Measurements from ENCODE around the gene ZNF529.

ZNF529 gene

DNA sequence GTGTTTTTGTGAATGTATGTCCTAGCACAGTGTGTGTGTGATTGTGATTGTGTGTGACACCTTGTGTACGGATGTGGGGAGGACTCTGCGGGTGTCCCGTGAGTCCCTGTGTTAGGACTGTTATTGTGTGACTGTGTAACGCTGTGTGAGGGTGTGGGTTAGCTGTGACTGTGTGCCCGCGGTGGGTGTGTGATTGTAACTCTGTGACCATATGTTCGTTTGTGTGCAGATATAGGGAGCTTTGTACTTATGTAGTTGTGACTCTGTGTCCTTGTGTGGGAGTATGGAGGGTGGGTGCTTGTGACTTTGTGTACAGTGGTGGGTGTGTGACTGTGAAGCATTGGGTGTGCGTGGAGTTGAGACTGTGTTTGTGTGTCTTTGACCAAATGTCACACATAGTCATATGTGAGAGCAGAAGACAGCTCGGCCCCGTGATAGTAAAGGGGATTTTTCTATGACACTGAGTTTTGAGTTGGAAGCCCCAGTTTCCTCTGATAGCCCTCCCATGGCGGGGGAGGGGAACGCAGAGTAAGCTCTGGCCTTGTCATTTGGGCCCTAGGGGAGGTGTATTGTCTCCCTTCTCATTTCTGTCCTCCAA, 44.1 kb downstream of the ZNF529 start:
- H3K4me3 Mint-ChIP-seq: peak overlapping the region; percentile 99

GRCh38 chr19:36528194-36528920, 44.7 kb downstream of the ZNF529 start, which contains the start of gene ZNF260:
Gene ZNF260, minus strand, starts transcription at chr19:36528271. Its CDS starts 13,033 bp downstream, at chr19:36515238.
- Mint-ChIP-seq H3K27me3 (no peaks in the 10 kb centered on the region), H3K4me1 (peaks cover 21% of the 10 kb centered on the region), H3K4me3 (peak within 1 kb of the TSS; percentile 99), H3K9me3 (peaks cover 42% of the 10 kb centered on the region), H3K27ac (peak within 1 kb of the TSS; percentile 98), H3K36me3 (ENCODE audit: low read depth) (peaks cover 65% of the 10 kb centered on the region)
- ATAC-seq: peak; percentile 97
- DNase-seq: peak; percentile 93

More for the DNA sequence above, 44.1 kb downstream of the ZNF529 start:
- Mint-ChIP-seq H3K4me1 (peaks cover 21% of the 10 kb centered on the region), H3K27ac (peak overlapping the region; percentile 98), H3K27me3 (no peaks in the 10 kb centered on the region), H3K36me3 (ENCODE audit: low read depth) (peaks cover 66% of the 10 kb centered on the region), H3K9me3 (peaks cover 42% of the 10 kb centered on the region)
- DNase-seq: peak; percentile 44
- ATAC-seq: peak; percentile 2

DNA sequence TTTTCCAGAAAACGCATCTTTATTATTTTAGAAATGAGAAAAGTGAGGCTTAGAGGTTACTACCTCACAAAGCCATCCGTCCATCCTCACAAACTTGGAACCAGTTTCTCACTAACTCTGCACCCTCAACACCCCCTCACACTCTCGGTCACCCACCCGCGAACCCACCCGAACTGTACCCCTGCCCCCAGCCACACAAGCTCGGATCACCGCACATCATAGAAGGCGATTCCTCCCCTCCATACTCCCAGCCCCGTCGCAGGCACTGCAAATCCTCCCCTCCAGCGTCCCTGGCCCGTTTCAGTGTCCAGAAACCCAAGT, 45.3 kb downstream of the ZNF529 start:
- Mint-ChIP-seq H3K27ac (peak overlapping the region; percentile 98), H3K4me1 (peaks cover 21% of the 10 kb centered on the region), H3K27me3 (no peaks in the 10 kb centered on the region), H3K4me3 (peak overlapping the region; percentile 99), H3K36me3 (ENCODE audit: low read depth) (peaks cover 65% of the 10 kb centered on the region), H3K9me3 (peaks cover 45% of the 10 kb centered on the region)
- ATAC-seq: peak; percentile 2
- DNase-seq: no peak

DNA sequence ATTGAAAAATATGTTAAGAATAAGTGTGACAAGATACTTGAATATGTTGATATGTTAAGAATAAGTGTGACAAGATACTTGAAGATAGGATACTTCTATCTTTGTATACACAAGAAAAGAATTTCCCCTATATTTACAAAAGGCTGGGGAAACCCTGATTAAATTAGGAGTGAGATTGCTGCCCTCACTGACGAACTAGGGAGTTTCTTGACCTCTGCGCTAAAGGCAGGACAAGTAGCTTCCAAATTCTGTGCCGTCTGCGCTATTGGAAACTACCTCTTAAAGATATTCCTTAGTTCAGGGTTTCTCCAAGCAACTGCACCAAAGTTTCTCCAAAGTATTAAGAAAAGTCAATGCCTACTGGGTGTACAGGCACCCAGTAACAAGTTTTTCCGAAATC, 45.8 kb downstream of the ZNF529 start:
- Mint-ChIP-seq H3K27ac (peak overlapping the region; percentile 98), H3K4me1 (peaks cover 21% of the 10 kb centered on the region), H3K4me3 (peak overlapping the region; percentile 99), H3K9me3 (peaks cover 47% of the 10 kb centered on the region), H3K36me3 (ENCODE audit: low read depth) (peaks cover 66% of the 10 kb centered on the region), H3K27me3 (no peaks in the 10 kb centered on the region)
- no peak for DNase-seq
- ATAC-seq: no peak

DNA sequence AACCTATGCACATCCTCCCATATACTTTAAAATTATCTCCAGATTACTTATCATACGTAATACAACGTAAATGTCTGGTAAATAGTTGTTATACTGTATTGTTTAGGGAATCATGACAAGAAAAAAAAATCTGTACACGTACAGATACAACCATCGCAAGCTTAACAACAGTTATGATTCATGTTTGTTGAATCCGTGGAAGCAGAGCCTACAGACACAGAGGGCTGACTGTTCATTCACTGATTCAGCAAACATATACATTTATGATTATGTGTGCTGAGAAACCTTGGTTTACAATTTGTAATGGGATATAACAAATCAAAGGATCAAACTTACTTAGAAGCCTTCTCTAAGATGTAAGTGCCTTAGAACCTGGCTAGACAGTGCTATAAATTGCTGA, 46.5 kb downstream of the ZNF529 start:
- peaks cover 47% of the 10 kb centered on the region for H3K9me3 Mint-ChIP-seq
- ATAC-seq (no peak), DNase-seq (no peak)
- H3K4me3 Mint-ChIP-seq: peak overlapping the region; percentile 99
- H3K27ac Mint-ChIP-seq: no peak overlapping the region
- no peaks in the 10 kb centered on the region for H3K27me3 Mint-ChIP-seq
- peaks cover 21% of the 10 kb centered on the region for H3K4me1 Mint-ChIP-seq
- peaks cover 66% of the 10 kb centered on the region for H3K36me3 Mint-ChIP-seq (ENCODE audit: low read depth)

GRCh38 chr19:36524617-36525016, 48.5 kb downstream of the ZNF529 start:
- Mint-ChIP-seq H3K36me3 (ENCODE audit: low read depth) (peaks cover 76% of the 10 kb centered on the region), H3K9me3 (peaks cover 39% of the 10 kb centered on the region), H3K4me1 (peaks cover 21% of the 10 kb centered on the region), H3K4me3 (no peak overlapping the region), H3K27ac (no peak overlapping the region), H3K27me3 (no peaks in the 10 kb centered on the region)
- ATAC-seq: no peak
- DNase-seq: no peak

- Mint-ChIP-seq H3K4me3 (no peak overlapping the region), H3K36me3 (ENCODE audit: low read depth) (peaks cover 71% of the 10 kb centered on the region), H3K27me3 (no peaks in the 10 kb centered on the region), H3K4me1 (no peaks in the 10 kb centered on the region), H3K27ac (no peak overlapping the region), H3K9me3 (peaks cover 70% of the 10 kb centered on the region)
- DNase-seq (no peak), ATAC-seq (no peak)
Measured at GRCh38 chr19:36514012-36514612, 59.0 kb downstream of the ZNF529 start.

- DNase-seq: no peak
- H3K27ac Mint-ChIP-seq: no peak overlapping the region
- H3K27me3 Mint-ChIP-seq: no peaks in the 10 kb centered on the region
- no peak overlapping the region for H3K4me3 Mint-ChIP-seq
- peaks cover 27% of the 10 kb centered on the region for H3K36me3 Mint-ChIP-seq (ENCODE audit: low read depth)
- H3K9me3 Mint-ChIP-seq: peaks cover 24% of the 10 kb centered on the region
- no peaks in the 10 kb centered on the region for H3K4me1 Mint-ChIP-seq
- ATAC-seq: no peak
Measured at GRCh38 chr19:36508325-36508724, 64.8 kb downstream of the ZNF529 start.

DNA sequence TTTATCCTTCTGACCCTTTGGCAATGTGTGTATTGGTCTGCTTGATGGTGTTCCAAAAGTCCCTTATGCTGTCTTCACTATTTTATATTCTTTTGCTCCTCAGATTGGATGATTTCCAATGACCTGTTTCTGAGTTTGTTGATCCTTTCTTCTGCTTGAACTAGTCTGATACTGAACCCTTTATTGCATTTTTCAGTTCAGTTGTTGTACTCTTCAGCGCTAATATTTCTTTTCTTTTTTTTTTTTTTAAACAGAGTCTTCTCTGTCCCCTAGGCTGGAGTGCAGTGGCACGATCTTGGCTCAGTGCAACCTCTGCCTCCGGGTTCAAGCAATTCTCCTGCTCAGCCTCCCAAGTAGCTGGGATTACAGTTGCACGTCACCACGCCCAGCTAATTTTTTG, 71.1 kb downstream of the ZNF529 start:
- Mint-ChIP-seq H3K4me1 (no peaks in the 10 kb centered on the region), H3K4me3 (no peak overlapping the region), H3K27ac (no peak overlapping the region), H3K27me3 (no peaks in the 10 kb centered on the region), H3K36me3 (ENCODE audit: low read depth) (peaks cover 24% of the 10 kb centered on the region), H3K9me3 (peaks cover 25% of the 10 kb centered on the region)
- DNase-seq: no peak
- no peak for ATAC-seq

GRCh38 chr19:36497001-36497400, 76.1 kb downstream of the ZNF529 start:
- DNase-seq (no peak), ATAC-seq (no peak)
- H3K36me3 Mint-ChIP-seq (ENCODE audit: low read depth): peaks cover 17% of the 10 kb centered on the region
- peaks cover 27% of the 10 kb centered on the region for H3K9me3 Mint-ChIP-seq
- H3K4me3 Mint-ChIP-seq: no peak overlapping the region
- H3K27ac Mint-ChIP-seq: no peak overlapping the region
- H3K4me1 Mint-ChIP-seq: no peaks in the 10 kb centered on the region
- H3K27me3 Mint-ChIP-seq: no peaks in the 10 kb centered on the region

All from activated naive CD8-positive, alpha-beta T cell treated with anti-CD3 and anti-CD28 coated beads, Interleukin-2, amount 50 U/mL, for 24 hours (primary cell).